PC-3 (cell line): Measurements from ENCODE around the gene SELENOF. TPM values are rescaled to one million over a fixed set of nuclear protein-coding genes. Genes with fewer than 3 reads are reported as not detected.
A peak's percentile ranks its signal among the peaks of the same experiment; 100 is the strongest.

Source experiments
- ATAC-seq: fragments of 200-7000 bp; cut with Tn5 transposase; 2 replicates; pipeline ENCODE4 v1.9.1; 2020; ENCODE audit warnings: mild to moderate bottlenecking, moderate library complexity
- BruUV-seq: library from RNA; stranded (reverse); fragments of 400-500 nt; replicated peaks from 2 replicates; lab custom pipeline; 2021; lab: Mats Ljungman, UMichigan
- CTCF ChIA-PET: fragments of 300-600 bp; sonication (Branson Sonifier 250); formaldehyde crosslinking; loops from one replicate; lab custom pipeline; 2022; ENCODE audit warnings: antibody characterized with exemption; lab: Charles Lee
- POLR2A ChIA-PET: fragments of 300-600 bp; sonication (Branson Sonifier 250); formaldehyde crosslinking; loops from one replicate; lab custom pipeline; 2022; ENCODE audit warnings: antibody characterized with exemption; ENCODE audit not compliant: unreplicated experiment; lab: Charles Lee
- DNase-seq: peaks from one replicate; pipeline ENCODE4 v3.0.0-alpha.2; 2015
- H2AFZ ChIP-seq: fragments of 300-600 bp; sonication (generic); 2 replicates; pipeline ENCODE4 v1.6.0; 2016; ENCODE audit warnings: antibody characterized with exemption, low read length
- H3F3A ChIP-seq: fragments of 300-600 bp; sonication (generic); one replicate; pipeline ENCODE4 v1.6.0; 2017; ENCODE audit warnings: antibody characterized with exemption, low read length, control low read depth, mild to moderate bottlenecking; ENCODE audit not compliant: unreplicated experiment
- H3K27ac ChIP-seq: fragments of 300-600 bp; sonication (generic); 2 replicates; pipeline ENCODE4 v1.5.1; 2016; ENCODE audit warnings: mild to moderate bottlenecking, low read length
- H3K27me3 ChIP-seq: fragments of 300-600 bp; sonication (generic); 2 replicates; pipeline ENCODE4 v1.6.1; 2016; ENCODE audit warnings: low read length, mixed read lengths
- H3K36me3 ChIP-seq: fragments of 300-600 bp; sonication (generic); 2 replicates; pipeline ENCODE4 v1.6.1; 2016; ENCODE audit warnings: low read depth, mixed run types, low read length, mixed read lengths
- H3K4me1 ChIP-seq: fragments of 300-600 bp; sonication (generic); 2 replicates; pipeline ENCODE4 v1.5.1; 2016; ENCODE audit warnings: low read length; ENCODE audit not compliant: insufficient read depth
- H3K4me2 ChIP-seq: fragments of 300-600 bp; sonication (generic); 2 replicates; pipeline ENCODE4 v1.6.0; 2016; ENCODE audit warnings: low read length
- H3K4me3 ChIP-seq: fragments of 300-600 bp; sonication (generic); 2 replicates; pipeline ENCODE4 v1.5.1; 2016; ENCODE audit warnings: mild to moderate bottlenecking, low read length, mixed read lengths
- H3K79me2 ChIP-seq: fragments of 300-600 bp; sonication (generic); 2 replicates; pipeline ENCODE4 v1.6.1; 2017; ENCODE audit warnings: low read length, mixed read lengths
- H3K9ac ChIP-seq: fragments of 300-600 bp; sonication (generic); 2 replicates; pipeline ENCODE4 v1.6.0; 2016; ENCODE audit warnings: mild to moderate bottlenecking, low read length
- H3K9me2 ChIP-seq: fragments of 300-600 bp; sonication (generic); replicated peaks from 2 replicates; pipeline ENCODE4 v1.6.1; 2016; ENCODE audit warnings: mixed run types, low read length, mixed read lengths
- H3K9me3 ChIP-seq: fragments of 300-600 bp; sonication (generic); 2 replicates; pipeline ENCODE4 v1.6.1; 2016; ENCODE audit warnings: low read length, mixed read lengths
- H4K20me1 ChIP-seq: fragments of 300-600 bp; sonication (generic); 2 replicates; pipeline ENCODE4 v1.6.1; 2016; ENCODE audit warnings: low read length, mixed read lengths
- EZH2 ChIP-seq: fragments of 300-600 bp; sonication (generic); IDR thresholded peaks from one replicate; pipeline ENCODE4 v1.6.1; 2017; ENCODE audit warnings: antibody characterized with exemption, mild to moderate bottlenecking, low read length; ENCODE audit not compliant: unreplicated experiment
- EZH2phosphoT487 ChIP-seq: fragments of 300-600 bp; sonication (generic); IDR thresholded peaks from 2 replicates; pipeline ENCODE4 v1.6.1; 2018; ENCODE audit warnings: mild to moderate bottlenecking, antibody characterized with exemption, low read length, borderline replicate concordance
- intact Hi-C: fragments of 100-400 bp; cut with micrococcal nuclease; formaldehyde crosslinking; loops from 2 replicates; pipeline ENCODE4 v1.9.0; 2023
- total RNA-seq: library from RNA; depleted of rRNA; stranded (reverse); fragments of >200 nt; gene quantifications from 2 replicates; pipeline ENCODE4 v1.2.3, GENCODE V29; 2014
- TF ChIP-seq, protein P1 (sequence below): fragments of 300-600 bp; sonication (generic); conservative IDR thresholded peaks from 2 replicates; pipeline ENCODE4 v1.5.1; 2017; ENCODE audit warnings: antibody characterized with exemption, low read depth, mild to moderate bottlenecking, low read length

Gene SELENOF
- total RNA-seq, 1 experiment from 2014 or later, result 174 TPM

DNA sequence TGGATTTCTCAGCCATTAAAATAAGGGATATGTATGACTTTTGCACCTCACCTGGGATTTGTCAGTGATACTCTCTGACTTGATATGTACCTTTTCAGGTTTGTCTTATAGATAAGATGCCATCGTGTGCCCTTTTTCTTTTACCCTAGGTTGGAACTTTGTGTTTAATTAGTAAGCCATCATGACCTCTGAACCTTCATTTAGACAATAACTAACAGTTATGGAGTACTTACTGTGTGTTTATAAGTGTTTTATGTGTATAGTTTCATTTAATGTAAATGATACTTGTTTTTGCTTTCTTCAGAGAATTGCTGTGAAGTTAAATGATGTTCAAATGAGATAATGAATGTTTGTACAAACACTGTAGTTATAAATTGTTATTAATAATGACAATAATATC lies 14.9 kb upstream of the SELENOF start:
- H4K20me1 ChIP-seq, result no peaks in the 10 kb centered on the region
- H2AFZ ChIP-seq, result no peak overlapping the region
- 0 out of 2 replicates have a peak, but pooled peaks cover 3% of the 10 kb centered on the region for H3K9me3 ChIP-seq
- H3K9ac ChIP-seq, result no peak overlapping the region
- intact Hi-C loops, result no loop called here
- H3K4me2 ChIP-seq, result no peak overlapping the region
- no peaks in the 10 kb centered on the region for H3F3A ChIP-seq
- ChIA-PET POLR2A (no interaction called here), CTCF (no interaction called here)
- H3K36me3 ChIP-seq, result peaks cover 5% of the 10 kb centered on the region; the same call in 1 of the 2 replicates
- no peaks in the 10 kb centered on the region for H3K27me3 ChIP-seq
- H3K9me2 ChIP-seq, result no peaks in the 10 kb centered on the region
- H3K27ac ChIP-seq, result no peak overlapping the region
- no peak overlapping the region for H3K4me3 ChIP-seq
- no peak for DNase-seq
- no peaks in the 10 kb centered on the region for H3K4me1 ChIP-seq
- TF ChIP-seq EZH2phosphoT487 (no peak), EZH2 (no peak)
- TF ChIP-seq, protein P1, sequence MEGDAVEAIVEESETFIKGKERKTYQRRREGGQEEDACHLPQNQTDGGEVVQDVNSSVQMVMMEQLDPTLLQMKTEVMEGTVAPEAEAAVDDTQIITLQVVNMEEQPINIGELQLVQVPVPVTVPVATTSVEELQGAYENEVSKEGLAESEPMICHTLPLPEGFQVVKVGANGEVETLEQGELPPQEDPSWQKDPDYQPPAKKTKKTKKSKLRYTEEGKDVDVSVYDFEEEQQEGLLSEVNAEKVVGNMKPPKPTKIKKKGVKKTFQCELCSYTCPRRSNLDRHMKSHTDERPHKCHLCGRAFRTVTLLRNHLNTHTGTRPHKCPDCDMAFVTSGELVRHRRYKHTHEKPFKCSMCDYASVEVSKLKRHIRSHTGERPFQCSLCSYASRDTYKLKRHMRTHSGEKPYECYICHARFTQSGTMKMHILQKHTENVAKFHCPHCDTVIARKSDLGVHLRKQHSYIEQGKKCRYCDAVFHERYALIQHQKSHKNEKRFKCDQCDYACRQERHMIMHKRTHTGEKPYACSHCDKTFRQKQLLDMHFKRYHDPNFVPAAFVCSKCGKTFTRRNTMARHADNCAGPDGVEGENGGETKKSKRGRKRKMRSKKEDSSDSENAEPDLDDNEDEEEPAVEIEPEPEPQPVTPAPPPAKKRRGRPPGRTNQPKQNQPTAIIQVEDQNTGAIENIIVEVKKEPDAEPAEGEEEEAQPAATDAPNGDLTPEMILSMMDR, result no peak
- peaks cover 49% of the 10 kb centered on the region for H3K79me2 ChIP-seq
- no peak for ATAC-seq
- no TSS peak for BruUV-seq

DNA sequence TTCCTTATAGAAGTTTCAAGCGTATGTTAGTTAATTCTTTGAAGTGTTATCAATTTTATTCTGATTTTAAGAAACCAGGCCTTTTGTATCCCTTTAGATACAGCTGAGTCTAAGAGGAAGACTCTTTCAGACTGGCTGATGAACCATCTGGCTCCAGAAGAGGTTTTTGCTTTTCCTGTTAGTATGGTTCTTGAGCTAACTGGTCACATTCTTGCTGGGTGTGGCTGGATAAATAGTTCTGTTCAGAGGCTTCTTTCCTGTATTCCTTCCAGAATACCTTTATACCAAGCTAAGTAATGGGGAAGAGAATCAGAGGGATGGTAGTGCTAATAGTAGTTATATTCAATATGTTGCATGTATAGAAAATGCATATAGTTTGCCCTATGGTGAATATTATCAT lies 13.0 kb upstream of the SELENOF start:
- POLR2A ChIA-PET, result interaction anchor here (0.6 kb wide), 1 partner anchor 276 kb away, joined by 4 read pairs; no protein-coding TSS in a partner anchor
- Histone ChIP-seq H4K20me1 (no peaks in the 10 kb centered on the region), H3K79me2 (peaks cover 56% of the 10 kb centered on the region), H3K9ac (no peak overlapping the region), H3K27me3 (no peaks in the 10 kb centered on the region), H3K4me1 (no peaks in the 10 kb centered on the region), H3F3A (no peaks in the 10 kb centered on the region), H3K4me2 (no peak overlapping the region), H3K9me3 (0 out of 2 replicates have a peak, but pooled peaks cover 3% of the 10 kb centered on the region), H2AFZ (no peak overlapping the region), H3K9me2 (no peaks in the 10 kb centered on the region), H3K4me3 (no peak overlapping the region), H3K36me3 (peaks cover 5% of the 10 kb centered on the region; the same call in 1 of the 2 replicates), H3K27ac (no peak overlapping the region)
- TF ChIP-seq, protein P1, result no peak
- TF ChIP-seq EZH2phosphoT487, result no peak
- TF ChIP-seq EZH2, result no peak
- DNase-seq (no peak), ATAC-seq (peak; percentile 37)
- BruUV-seq, result no TSS peak
- CTCF ChIA-PET, result no interaction called here
- intact Hi-C loops, result no loop called here

DNA sequence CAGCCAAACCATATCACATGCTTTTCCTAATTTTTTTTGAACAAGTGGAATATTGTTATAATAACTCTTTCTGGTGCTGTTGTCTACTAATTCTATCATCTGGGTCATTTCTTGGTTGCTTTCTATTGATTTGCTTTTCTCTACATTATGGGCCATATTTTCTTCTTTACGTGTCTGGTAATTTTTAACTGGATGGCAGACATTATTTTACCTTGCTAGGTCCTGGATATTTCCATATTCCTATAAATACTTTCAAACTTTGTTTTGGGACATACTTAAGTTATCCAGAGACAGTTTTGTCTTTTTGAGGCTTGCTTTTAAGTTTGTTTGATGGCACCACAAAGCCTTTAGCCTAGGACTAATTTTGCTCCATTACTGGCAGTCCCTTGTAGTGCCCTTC lies 11.8 kb upstream of the SELENOF start:
- H3K9me3 ChIP-seq, result 0 out of 2 replicates have a peak, but pooled peaks cover 3% of the 10 kb centered on the region
- H3K4me1 ChIP-seq, result no peaks in the 10 kb centered on the region
- H3K4me3 ChIP-seq, result no peak overlapping the region
- ChIA-PET CTCF (no interaction called here), POLR2A (no interaction called here)
- H3K9ac ChIP-seq, result no peak overlapping the region
- no peak overlapping the region for H3K27ac ChIP-seq
- intact Hi-C loops, result no loop called here
- H3K36me3 ChIP-seq, result peaks cover 6% of the 10 kb centered on the region; the same call in 1 of the 2 replicates
- H4K20me1 ChIP-seq, result no peaks in the 10 kb centered on the region
- no peaks in the 10 kb centered on the region for H3F3A ChIP-seq
- ATAC-seq, result no peak
- TF ChIP-seq, protein P1, result no peak
- TF ChIP-seq EZH2phosphoT487, result no peak
- no peaks in the 10 kb centered on the region for H3K27me3 ChIP-seq
- no peaks in the 10 kb centered on the region for H3K9me2 ChIP-seq
- no peak overlapping the region for H3K4me2 ChIP-seq
- DNase-seq, result no peak
- BruUV-seq, result no TSS peak
- H2AFZ ChIP-seq, result no peak overlapping the region
- peaks cover 67% of the 10 kb centered on the region for H3K79me2 ChIP-seq
